ENCODE data around the gene MVB12B.

DNA sequence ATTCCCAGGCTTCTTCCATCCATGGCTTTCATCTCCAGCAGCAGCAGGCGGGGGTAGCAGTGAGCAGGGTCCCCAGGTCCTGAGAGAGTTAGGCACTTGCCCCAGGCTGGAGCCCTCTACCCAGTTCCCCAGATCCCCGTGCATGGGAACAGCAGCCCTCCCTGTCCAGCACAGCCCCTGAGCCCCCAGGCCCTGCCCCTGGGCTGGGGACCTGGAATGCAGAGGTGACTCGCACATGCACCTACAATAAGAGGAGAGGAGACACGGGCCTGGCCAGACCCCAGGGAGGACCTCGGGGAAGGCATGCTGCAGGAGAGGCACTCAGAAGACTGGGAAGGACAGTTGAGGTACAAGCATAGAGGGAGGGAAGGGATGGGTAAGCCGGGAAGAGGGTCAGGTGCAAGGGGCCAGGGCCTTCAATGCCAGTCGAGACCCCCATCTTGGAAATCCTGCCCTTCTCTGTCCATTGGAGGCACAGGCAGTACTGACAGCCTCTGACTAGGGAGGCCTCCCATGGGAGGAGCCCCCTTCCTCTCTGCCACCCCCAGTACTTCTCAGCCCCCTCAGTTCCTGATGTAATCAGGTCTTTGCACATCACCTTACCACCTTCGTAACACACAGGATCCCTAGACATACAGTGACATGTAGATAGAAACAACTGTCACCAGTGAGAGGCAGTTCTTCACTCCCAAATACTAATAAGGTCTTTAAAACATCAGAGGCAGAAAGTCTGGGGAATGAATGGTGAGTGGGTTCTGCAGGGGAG, 151.8 kb downstream of the MVB12B start:
- TF ChIP-seq, protein P1, sequence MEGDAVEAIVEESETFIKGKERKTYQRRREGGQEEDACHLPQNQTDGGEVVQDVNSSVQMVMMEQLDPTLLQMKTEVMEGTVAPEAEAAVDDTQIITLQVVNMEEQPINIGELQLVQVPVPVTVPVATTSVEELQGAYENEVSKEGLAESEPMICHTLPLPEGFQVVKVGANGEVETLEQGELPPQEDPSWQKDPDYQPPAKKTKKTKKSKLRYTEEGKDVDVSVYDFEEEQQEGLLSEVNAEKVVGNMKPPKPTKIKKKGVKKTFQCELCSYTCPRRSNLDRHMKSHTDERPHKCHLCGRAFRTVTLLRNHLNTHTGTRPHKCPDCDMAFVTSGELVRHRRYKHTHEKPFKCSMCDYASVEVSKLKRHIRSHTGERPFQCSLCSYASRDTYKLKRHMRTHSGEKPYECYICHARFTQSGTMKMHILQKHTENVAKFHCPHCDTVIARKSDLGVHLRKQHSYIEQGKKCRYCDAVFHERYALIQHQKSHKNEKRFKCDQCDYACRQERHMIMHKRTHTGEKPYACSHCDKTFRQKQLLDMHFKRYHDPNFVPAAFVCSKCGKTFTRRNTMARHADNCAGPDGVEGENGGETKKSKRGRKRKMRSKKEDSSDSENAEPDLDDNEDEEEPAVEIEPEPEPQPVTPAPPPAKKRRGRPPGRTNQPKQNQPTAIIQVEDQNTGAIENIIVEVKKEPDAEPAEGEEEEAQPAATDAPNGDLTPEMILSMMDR (conservative IDR thresholded peaks at IDR 0.05 in 1 of 2, IDR thresholded peaks at IDR 0.05 in 1 of 2; ENCODE audit: extremely low read depth in 1 of 2, insufficient read depth in 1 of 2, low read depth in 1 of 2, low read length in 2 of 2) = no peak
- TF ChIP-seq EZH2 (IDR thresholded peaks at IDR 0.05; ENCODE audit: borderline replicate concordance, low read length) = no peak
